ENCODE measurements around the gene DYNC2H1.

The DYNC2H1 gene

DNA sequence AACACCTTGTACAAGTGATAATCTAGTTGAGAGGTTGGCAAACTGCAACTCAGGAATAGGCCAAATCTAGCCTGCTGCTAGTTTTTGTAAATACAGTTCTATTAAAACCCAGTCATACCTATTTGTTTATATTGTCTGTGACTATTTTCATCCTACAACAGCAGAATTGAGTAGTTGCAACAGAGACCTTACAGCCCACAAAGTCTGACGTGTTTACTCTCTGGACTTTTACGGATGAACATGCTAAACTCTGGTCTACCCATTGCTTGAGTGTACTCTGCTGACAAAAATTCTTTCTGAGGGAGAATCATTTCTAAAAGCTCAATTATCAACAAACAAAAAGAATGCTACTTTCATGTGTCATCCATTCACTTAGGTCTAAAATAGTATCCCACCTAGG, 287.0 kb downstream of the DYNC2H1 start:
- H3K27ac ChIP-seq (ENCODE audit: low read depth, low read length) = no peak overlapping the region

DNA sequence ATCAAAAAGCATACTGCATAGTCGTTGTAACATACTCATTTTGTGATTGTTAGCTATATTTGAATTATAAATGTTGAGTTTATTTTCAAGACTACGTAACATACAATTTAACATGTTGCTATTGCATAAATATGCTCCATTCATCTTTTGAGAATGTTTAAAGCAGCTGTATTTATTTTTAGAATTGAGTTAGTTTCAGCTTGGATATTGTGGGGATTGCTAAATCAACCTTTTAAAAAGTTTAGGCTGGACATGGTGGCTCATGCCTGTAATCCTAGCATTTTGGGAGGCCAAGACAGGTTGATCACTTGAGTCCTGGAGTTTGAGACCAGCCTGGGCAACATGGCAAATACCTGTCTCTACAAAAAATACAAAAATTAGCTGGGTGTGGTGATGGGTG, 288.1 kb downstream of the DYNC2H1 start:
- Histone ChIP-seq H3K4me3 (ENCODE audit: low read depth in 1 of 2, low read length in 2 of 2) (no peak overlapping the region), H3K27ac (ENCODE audit: low read depth, low read length) (no peak overlapping the region), H3K36me3 (ENCODE audit: control insufficient read depth in 1 of 2, insufficient read depth in 2 of 2, low read length in 2 of 2) (no peaks in the 10 kb centered on the region), H3K4me1 (ENCODE audit: control insufficient read depth in 1 of 2, insufficient read depth in 2 of 2, low read length in 2 of 2) (no peaks in the 10 kb centered on the region), H3K27me3 (ENCODE audit: control insufficient read depth in 1 of 2, insufficient read depth in 2 of 2, low read length in 2 of 2) (no peaks in the 10 kb centered on the region), H3K9ac (ENCODE audit: low read depth in 1 of 2, low read length in 2 of 2) (no peak overlapping the region), H3K9me3 (ENCODE audit: control insufficient read depth in 1 of 2, low read length in 2 of 2) (no peaks in the 10 kb centered on the region)

More for the DNA sequence above, 287.0 kb downstream of the DYNC2H1 start:
- no peak overlapping the region for H3K4me3 ChIP-seq (ENCODE audit: low read depth in 1 of 2, low read length in 2 of 2)
- H3K9me3 ChIP-seq (ENCODE audit: control insufficient read depth in 1 of 2, low read length in 2 of 2) = no peaks in the 10 kb centered on the region
- no peak overlapping the region for H3K9ac ChIP-seq (ENCODE audit: low read depth in 1 of 2, low read length in 2 of 2)
- H3K4me1 ChIP-seq (ENCODE audit: control insufficient read depth in 1 of 2, insufficient read depth in 2 of 2, low read length in 2 of 2) = no peaks in the 10 kb centered on the region
- no peaks in the 10 kb centered on the region for H3K36me3 ChIP-seq (ENCODE audit: control insufficient read depth in 1 of 2, insufficient read depth in 2 of 2, low read length in 2 of 2)
- no peaks in the 10 kb centered on the region for H3K27me3 ChIP-seq (ENCODE audit: control insufficient read depth in 1 of 2, insufficient read depth in 2 of 2, low read length in 2 of 2)

DNA sequence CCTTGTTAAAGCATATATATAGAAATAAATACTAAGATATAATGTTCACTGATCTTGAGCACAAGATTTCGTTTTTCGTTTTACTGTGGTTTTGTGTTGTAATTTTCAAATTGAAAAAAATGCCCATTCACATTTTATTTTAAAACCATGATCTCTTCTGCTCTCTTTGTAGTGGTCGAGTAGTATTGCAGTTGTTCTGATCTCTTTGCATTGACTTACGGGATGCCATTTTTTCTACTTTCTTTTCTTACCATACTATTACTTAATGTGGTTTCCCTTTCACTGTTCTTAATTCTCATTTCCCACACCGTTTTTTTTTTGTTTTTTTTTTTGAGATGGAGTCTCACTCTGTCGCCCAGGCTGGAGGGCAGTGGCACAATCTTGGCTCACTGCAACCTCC, 289.6 kb downstream of the DYNC2H1 start:
- Histone ChIP-seq H3K4me3 (ENCODE audit: low read depth in 1 of 2, low read length in 2 of 2) (no peak overlapping the region), H3K27ac (ENCODE audit: low read depth, low read length) (no peak overlapping the region), H3K4me1 (ENCODE audit: control insufficient read depth in 1 of 2, insufficient read depth in 2 of 2, low read length in 2 of 2) (no peaks in the 10 kb centered on the region)

DNA sequence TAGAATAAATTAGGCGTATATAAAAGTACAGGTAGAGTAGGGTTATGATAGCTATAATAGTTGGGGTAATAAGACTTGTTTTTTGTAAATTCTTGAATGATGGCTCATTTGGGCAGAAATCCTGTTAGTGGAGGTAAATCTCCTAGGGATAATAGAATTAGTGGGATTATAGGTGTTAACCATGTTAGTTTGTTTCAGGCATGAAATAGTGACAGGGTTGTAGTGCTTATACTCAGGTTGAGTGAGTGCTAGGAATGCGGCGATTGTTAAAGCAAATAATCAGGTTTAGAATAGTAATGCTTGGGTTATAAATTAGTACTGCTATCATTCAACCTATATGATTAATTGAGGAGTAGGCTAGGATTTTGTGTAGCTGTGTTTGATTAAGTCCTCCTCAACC, 297.1 kb downstream of the DYNC2H1 start:
- Histone ChIP-seq H3K4me1 (ENCODE audit: control insufficient read depth in 1 of 2, insufficient read depth in 2 of 2, low read length in 2 of 2) (no peaks in the 10 kb centered on the region), H3K27me3 (ENCODE audit: control insufficient read depth in 1 of 2, insufficient read depth in 2 of 2, low read length in 2 of 2) (no peaks in the 10 kb centered on the region), H3K9me3 (ENCODE audit: control insufficient read depth in 1 of 2, low read length in 2 of 2) (no peaks in the 10 kb centered on the region), H3K9ac (ENCODE audit: low read depth in 1 of 2, low read length in 2 of 2) (no peak overlapping the region), H3K27ac (ENCODE audit: low read depth, low read length) (no peak overlapping the region), H3K4me3 (ENCODE audit: low read depth in 1 of 2, low read length in 2 of 2) (no peak overlapping the region), H3K36me3 (ENCODE audit: control insufficient read depth in 1 of 2, insufficient read depth in 2 of 2, low read length in 2 of 2) (no peaks in the 10 kb centered on the region)

More for the DNA sequence above, 289.6 kb downstream of the DYNC2H1 start:
- Histone ChIP-seq H3K36me3 (ENCODE audit: control insufficient read depth in 1 of 2, insufficient read depth in 2 of 2, low read length in 2 of 2) (no peaks in the 10 kb centered on the region), H3K9ac (ENCODE audit: low read depth in 1 of 2, low read length in 2 of 2) (no peak overlapping the region), H3K9me3 (ENCODE audit: control insufficient read depth in 1 of 2, low read length in 2 of 2) (no peaks in the 10 kb centered on the region), H3K27me3 (ENCODE audit: control insufficient read depth in 1 of 2, insufficient read depth in 2 of 2, low read length in 2 of 2) (no peaks in the 10 kb centered on the region)

DNA sequence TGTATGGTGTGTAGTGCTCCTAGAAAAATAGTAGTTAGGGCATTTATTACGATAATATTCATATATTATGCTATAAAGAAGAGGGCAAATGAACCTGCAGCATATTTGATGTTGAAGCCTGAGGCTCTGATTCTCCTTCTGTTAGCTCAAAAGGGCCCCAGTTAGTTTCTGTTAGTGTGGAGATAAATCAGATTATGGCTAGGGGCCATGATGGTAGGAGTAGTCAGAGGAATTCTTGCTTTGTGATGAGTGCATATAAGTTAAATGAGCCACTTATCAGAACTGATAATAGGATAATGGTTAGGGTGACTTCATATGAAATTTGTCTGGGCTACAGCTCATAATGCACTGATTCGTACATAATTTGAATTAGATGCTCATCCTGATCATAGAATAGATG, 298.4 kb downstream of the DYNC2H1 start:
- no peaks in the 10 kb centered on the region for H3K9me3 ChIP-seq (ENCODE audit: control insufficient read depth in 1 of 2, low read length in 2 of 2)
- no peak overlapping the region for H3K27ac ChIP-seq (ENCODE audit: low read depth, low read length)
- no peaks in the 10 kb centered on the region for H3K27me3 ChIP-seq (ENCODE audit: control insufficient read depth in 1 of 2, insufficient read depth in 2 of 2, low read length in 2 of 2)
- H3K36me3 ChIP-seq (ENCODE audit: control insufficient read depth in 1 of 2, insufficient read depth in 2 of 2, low read length in 2 of 2) = no peaks in the 10 kb centered on the region
- no peak overlapping the region for H3K9ac ChIP-seq (ENCODE audit: low read depth in 1 of 2, low read length in 2 of 2)
- no peaks in the 10 kb centered on the region for H3K4me1 ChIP-seq (ENCODE audit: control insufficient read depth in 1 of 2, insufficient read depth in 2 of 2, low read length in 2 of 2)
- no peak overlapping the region for H3K4me3 ChIP-seq (ENCODE audit: low read depth in 1 of 2, low read length in 2 of 2)

DNA sequence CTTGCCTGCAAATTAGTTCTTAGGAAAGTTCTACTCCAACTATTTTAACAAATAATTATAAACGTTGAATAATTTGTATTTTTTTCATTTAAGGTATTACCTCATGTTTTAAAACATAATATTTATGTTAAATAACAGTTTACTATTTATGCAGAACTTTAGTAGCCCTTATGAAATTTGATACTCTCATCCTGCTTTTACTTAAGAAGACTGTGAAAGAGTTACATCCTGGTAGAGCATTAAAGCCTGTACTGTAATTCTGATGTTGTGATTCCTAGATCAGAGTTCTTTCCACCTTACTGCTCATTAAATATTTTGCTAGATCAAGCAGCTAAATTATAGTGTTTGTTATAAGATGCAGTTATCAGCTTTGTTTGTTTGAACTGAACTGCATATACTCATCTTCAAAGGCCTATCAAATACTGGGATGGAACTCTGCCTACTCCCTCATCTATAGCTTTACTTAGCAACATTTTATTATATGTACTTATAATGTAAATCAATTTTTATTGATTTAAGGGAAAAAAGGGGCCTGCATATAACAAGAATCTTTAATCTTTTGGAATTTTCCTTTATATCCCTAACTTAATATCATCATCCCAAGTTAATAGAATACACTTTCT, 304.2 kb downstream of the DYNC2H1 start:
- Histone ChIP-seq H3K4me3 (ENCODE audit: low read depth in 1 of 2, low read length in 2 of 2) (no peak overlapping the region), H3K36me3 (ENCODE audit: control insufficient read depth in 1 of 2, insufficient read depth in 2 of 2, low read length in 2 of 2) (no peaks in the 10 kb centered on the region), H3K27ac (ENCODE audit: low read depth, low read length) (no peak overlapping the region), H3K27me3 (ENCODE audit: control insufficient read depth in 1 of 2, insufficient read depth in 2 of 2, low read length in 2 of 2) (no peaks in the 10 kb centered on the region), H3K9me3 (ENCODE audit: control insufficient read depth in 1 of 2, low read length in 2 of 2) (no peaks in the 10 kb centered on the region), H3K9ac (ENCODE audit: low read depth in 1 of 2, low read length in 2 of 2) (no peak overlapping the region), H3K4me1 (ENCODE audit: control insufficient read depth in 1 of 2, insufficient read depth in 2 of 2, low read length in 2 of 2) (no peaks in the 10 kb centered on the region)

DNA sequence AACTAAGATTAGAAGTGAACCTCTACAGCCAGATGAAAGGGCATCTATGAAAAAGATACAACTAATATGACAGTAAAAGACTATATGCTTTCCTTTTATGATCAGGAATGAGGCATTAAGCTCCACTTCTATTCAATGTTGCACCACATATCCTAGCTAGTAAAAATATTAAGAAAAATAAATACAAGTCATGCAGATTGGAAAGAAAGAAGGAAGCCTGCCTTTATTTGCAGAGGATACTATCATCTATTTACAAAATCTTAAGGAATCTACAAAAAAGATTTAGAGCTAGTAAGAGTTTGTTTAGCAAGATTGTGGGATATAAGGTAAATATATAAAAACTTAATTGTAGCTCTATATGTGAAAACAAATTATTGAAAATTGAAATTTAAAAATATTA, 308.8 kb downstream of the DYNC2H1 start:
- Histone ChIP-seq H3K4me1 (ENCODE audit: control insufficient read depth in 1 of 2, insufficient read depth in 2 of 2, low read length in 2 of 2) (no peaks in the 10 kb centered on the region), H3K27me3 (ENCODE audit: control insufficient read depth in 1 of 2, insufficient read depth in 2 of 2, low read length in 2 of 2) (no peaks in the 10 kb centered on the region), H3K27ac (ENCODE audit: low read depth, low read length) (no peak overlapping the region), H3K9me3 (ENCODE audit: control insufficient read depth in 1 of 2, low read length in 2 of 2) (no peaks in the 10 kb centered on the region), H3K9ac (ENCODE audit: low read depth in 1 of 2, low read length in 2 of 2) (no peak overlapping the region), H3K4me3 (ENCODE audit: low read depth in 1 of 2, low read length in 2 of 2) (no peak overlapping the region), H3K36me3 (ENCODE audit: control insufficient read depth in 1 of 2, insufficient read depth in 2 of 2, low read length in 2 of 2) (no peaks in the 10 kb centered on the region)

DNA sequence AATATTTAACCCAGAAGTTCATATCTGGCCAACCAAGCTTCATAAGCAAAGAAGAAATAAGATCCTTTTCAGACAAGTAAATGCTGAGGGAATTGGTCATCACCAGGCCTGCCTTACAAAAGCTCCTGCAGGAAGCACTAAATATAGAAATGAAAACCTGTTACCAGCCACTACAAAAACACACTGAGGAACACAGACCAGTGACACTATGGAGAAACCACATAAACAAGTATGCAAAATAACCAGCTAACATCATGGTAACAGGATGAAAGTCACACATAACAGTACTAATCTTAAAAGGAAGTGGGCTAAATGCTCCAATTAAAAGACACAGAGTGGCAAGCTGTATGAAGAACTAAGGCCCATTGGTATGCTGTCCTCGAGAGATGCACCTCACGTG, 311.4 kb downstream of the DYNC2H1 start:
- no peaks in the 10 kb centered on the region for H3K36me3 ChIP-seq (ENCODE audit: control insufficient read depth in 1 of 2, insufficient read depth in 2 of 2, low read length in 2 of 2)
- H3K9ac ChIP-seq (ENCODE audit: low read depth in 1 of 2, low read length in 2 of 2) = no peak overlapping the region
- H3K27me3 ChIP-seq (ENCODE audit: control insufficient read depth in 1 of 2, insufficient read depth in 2 of 2, low read length in 2 of 2) = no peaks in the 10 kb centered on the region
- no peaks in the 10 kb centered on the region for H3K4me1 ChIP-seq (ENCODE audit: control insufficient read depth in 1 of 2, insufficient read depth in 2 of 2, low read length in 2 of 2)
- H3K27ac ChIP-seq (ENCODE audit: low read depth, low read length) = no peak overlapping the region
- H3K4me3 ChIP-seq (ENCODE audit: low read depth in 1 of 2, low read length in 2 of 2) = no peak overlapping the region
- H3K9me3 ChIP-seq (ENCODE audit: control insufficient read depth in 1 of 2, low read length in 2 of 2) = no peaks in the 10 kb centered on the region

DNA sequence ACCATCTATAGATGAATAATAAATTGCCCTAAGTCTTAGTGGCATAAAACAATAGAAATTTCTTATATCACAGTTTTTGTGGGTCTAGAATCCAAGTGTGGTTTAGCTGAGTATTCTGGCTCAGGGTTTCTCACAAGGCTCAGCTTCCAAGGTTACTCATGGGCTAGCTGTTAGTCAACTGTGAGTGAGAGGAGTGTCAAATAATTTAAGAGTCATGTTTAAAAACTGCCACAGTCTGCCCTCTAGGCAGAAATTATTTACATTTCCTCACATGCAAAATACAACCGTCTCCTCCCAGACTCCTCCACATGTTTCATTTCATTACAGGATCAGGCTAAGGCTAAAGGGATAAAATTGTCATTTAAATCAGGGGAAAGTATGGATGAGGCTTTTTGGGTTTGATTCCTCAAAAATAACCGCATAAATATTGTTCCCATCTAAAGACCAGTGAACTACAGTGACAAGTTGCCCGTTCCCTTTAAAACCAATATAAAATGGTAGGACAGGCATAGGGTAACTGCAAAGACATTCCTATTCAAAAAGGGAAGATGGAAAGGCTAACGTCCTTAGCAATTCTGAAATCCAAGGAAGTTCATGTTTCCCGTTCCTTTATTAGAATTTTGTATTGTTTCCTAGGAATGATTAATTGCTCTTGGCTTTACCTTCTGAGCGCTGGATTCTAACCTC, 324.3 kb downstream of the DYNC2H1 start:
- Histone ChIP-seq H3K27ac (ENCODE audit: low read depth, low read length) (no peak overlapping the region), H3K36me3 (ENCODE audit: control insufficient read depth in 1 of 2, insufficient read depth in 2 of 2, low read length in 2 of 2) (no peaks in the 10 kb centered on the region), H3K9me3 (ENCODE audit: control insufficient read depth in 1 of 2, low read length in 2 of 2) (no peaks in the 10 kb centered on the region), H3K4me1 (ENCODE audit: control insufficient read depth in 1 of 2, insufficient read depth in 2 of 2, low read length in 2 of 2) (no peaks in the 10 kb centered on the region), H3K27me3 (ENCODE audit: control insufficient read depth in 1 of 2, insufficient read depth in 2 of 2, low read length in 2 of 2) (no peaks in the 10 kb centered on the region), H3K4me3 (ENCODE audit: low read depth in 1 of 2, low read length in 2 of 2) (no peak overlapping the region), H3K9ac (ENCODE audit: low read depth in 1 of 2, low read length in 2 of 2) (no peak overlapping the region)

DNA sequence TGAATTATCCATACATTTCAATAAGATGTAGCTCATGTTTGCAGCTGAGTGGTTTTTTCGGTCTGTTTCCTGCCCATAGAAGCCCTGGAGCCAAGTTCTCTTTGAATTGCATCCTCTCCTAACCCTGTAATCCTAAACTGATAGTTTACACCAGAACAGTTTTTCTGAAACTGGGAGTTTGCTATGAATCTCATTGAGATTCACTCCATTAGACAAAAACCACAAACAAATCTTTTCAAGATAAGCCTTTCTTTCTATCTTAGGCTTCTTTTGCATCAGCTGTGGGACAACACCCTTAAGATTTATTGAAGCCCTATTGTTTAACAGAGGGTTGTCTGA, 324.8 kb downstream of the DYNC2H1 start:
- H3K9me3 ChIP-seq (ENCODE audit: control insufficient read depth in 1 of 2, low read length in 2 of 2) = no peaks in the 10 kb centered on the region
- no peak overlapping the region for H3K9ac ChIP-seq (ENCODE audit: low read depth in 1 of 2, low read length in 2 of 2)
- no peaks in the 10 kb centered on the region for H3K27me3 ChIP-seq (ENCODE audit: control insufficient read depth in 1 of 2, insufficient read depth in 2 of 2, low read length in 2 of 2)
- no peak overlapping the region for H3K4me3 ChIP-seq (ENCODE audit: low read depth in 1 of 2, low read length in 2 of 2)
- no peak overlapping the region for H3K27ac ChIP-seq (ENCODE audit: low read depth, low read length)
- H3K36me3 ChIP-seq (ENCODE audit: control insufficient read depth in 1 of 2, insufficient read depth in 2 of 2, low read length in 2 of 2) = no peaks in the 10 kb centered on the region
- H3K4me1 ChIP-seq (ENCODE audit: control insufficient read depth in 1 of 2, insufficient read depth in 2 of 2, low read length in 2 of 2) = no peaks in the 10 kb centered on the region

Measured in duodenal mucosa (tissue), 2 donors.